PC-3 (cell line): Measurements from ENCODE around the gene VSIG8. TPM values are rescaled to one million over a fixed set of nuclear protein-coding genes. Genes with fewer than 3 reads are reported as not detected.

Experiments used
- ATAC-seq: fragments of 200-7000 bp; cut with Tn5 transposase; 2 replicates; pipeline ENCODE4 v1.9.1; 2020; ENCODE audit warnings: mild to moderate bottlenecking, moderate library complexity
- BruUV-seq: library from RNA; stranded (reverse); fragments of 400-500 nt; replicated peaks from 2 replicates; lab custom pipeline; 2021; lab: Mats Ljungman, UMichigan
- CTCF ChIA-PET: fragments of 300-600 bp; sonication (Branson Sonifier 250); formaldehyde crosslinking; loops from one replicate; lab custom pipeline; 2022; ENCODE audit warnings: antibody characterized with exemption; lab: Charles Lee
- POLR2A ChIA-PET: fragments of 300-600 bp; sonication (Branson Sonifier 250); formaldehyde crosslinking; loops from one replicate; lab custom pipeline; 2022; ENCODE audit warnings: antibody characterized with exemption; ENCODE audit not compliant: unreplicated experiment; lab: Charles Lee
- DNase-seq: peaks from one replicate; pipeline ENCODE4 v3.0.0-alpha.2; 2015
- H2AFZ ChIP-seq: fragments of 300-600 bp; sonication (generic); 2 replicates; pipeline ENCODE4 v1.6.0; 2016; ENCODE audit warnings: antibody characterized with exemption, low read length
- H3F3A ChIP-seq: fragments of 300-600 bp; sonication (generic); one replicate; pipeline ENCODE4 v1.6.0; 2017; ENCODE audit warnings: antibody characterized with exemption, low read length, control low read depth, mild to moderate bottlenecking; ENCODE audit not compliant: unreplicated experiment
- H3K27ac ChIP-seq: fragments of 300-600 bp; sonication (generic); 2 replicates; pipeline ENCODE4 v1.5.1; 2016; ENCODE audit warnings: mild to moderate bottlenecking, low read length
- H3K27me3 ChIP-seq: fragments of 300-600 bp; sonication (generic); 2 replicates; pipeline ENCODE4 v1.6.1; 2016; ENCODE audit warnings: low read length, mixed read lengths
- H3K36me3 ChIP-seq: fragments of 300-600 bp; sonication (generic); 2 replicates; pipeline ENCODE4 v1.6.1; 2016; ENCODE audit warnings: low read depth, mixed run types, low read length, mixed read lengths
- H3K4me1 ChIP-seq: fragments of 300-600 bp; sonication (generic); 2 replicates; pipeline ENCODE4 v1.5.1; 2016; ENCODE audit warnings: low read length; ENCODE audit not compliant: insufficient read depth
- H3K4me2 ChIP-seq: fragments of 300-600 bp; sonication (generic); 2 replicates; pipeline ENCODE4 v1.6.0; 2016; ENCODE audit warnings: low read length
- H3K4me3 ChIP-seq: fragments of 300-600 bp; sonication (generic); 2 replicates; pipeline ENCODE4 v1.5.1; 2016; ENCODE audit warnings: mild to moderate bottlenecking, low read length, mixed read lengths
- H3K79me2 ChIP-seq: fragments of 300-600 bp; sonication (generic); 2 replicates; pipeline ENCODE4 v1.6.1; 2017; ENCODE audit warnings: low read length, mixed read lengths
- H3K9ac ChIP-seq: fragments of 300-600 bp; sonication (generic); 2 replicates; pipeline ENCODE4 v1.6.0; 2016; ENCODE audit warnings: mild to moderate bottlenecking, low read length
- H3K9me2 ChIP-seq: fragments of 300-600 bp; sonication (generic); replicated peaks from 2 replicates; pipeline ENCODE4 v1.6.1; 2016; ENCODE audit warnings: mixed run types, low read length, mixed read lengths
- H3K9me3 ChIP-seq: fragments of 300-600 bp; sonication (generic); 2 replicates; pipeline ENCODE4 v1.6.1; 2016; ENCODE audit warnings: low read length, mixed read lengths
- H4K20me1 ChIP-seq: fragments of 300-600 bp; sonication (generic); 2 replicates; pipeline ENCODE4 v1.6.1; 2016; ENCODE audit warnings: low read length, mixed read lengths
- EZH2 ChIP-seq: fragments of 300-600 bp; sonication (generic); IDR thresholded peaks from one replicate; pipeline ENCODE4 v1.6.1; 2017; ENCODE audit warnings: antibody characterized with exemption, mild to moderate bottlenecking, low read length; ENCODE audit not compliant: unreplicated experiment
- EZH2phosphoT487 ChIP-seq: fragments of 300-600 bp; sonication (generic); IDR thresholded peaks from 2 replicates; pipeline ENCODE4 v1.6.1; 2018; ENCODE audit warnings: mild to moderate bottlenecking, antibody characterized with exemption, low read length, borderline replicate concordance
- intact Hi-C: fragments of 100-400 bp; cut with micrococcal nuclease; formaldehyde crosslinking; loops from 2 replicates; pipeline ENCODE4 v1.9.0; 2023
- total RNA-seq: library from RNA; depleted of rRNA; stranded (reverse); fragments of >200 nt; gene quantifications from 2 replicates; pipeline ENCODE4 v1.2.3, GENCODE V29; 2014
- TF ChIP-seq, protein P1 (sequence below): fragments of 300-600 bp; sonication (generic); conservative IDR thresholded peaks from 2 replicates; pipeline ENCODE4 v1.5.1; 2017; ENCODE audit warnings: antibody characterized with exemption, low read depth, mild to moderate bottlenecking, low read length

Gene VSIG8
- total RNA-seq, 1 experiment from 2014 or later, result 0.47 TPM

DNA sequence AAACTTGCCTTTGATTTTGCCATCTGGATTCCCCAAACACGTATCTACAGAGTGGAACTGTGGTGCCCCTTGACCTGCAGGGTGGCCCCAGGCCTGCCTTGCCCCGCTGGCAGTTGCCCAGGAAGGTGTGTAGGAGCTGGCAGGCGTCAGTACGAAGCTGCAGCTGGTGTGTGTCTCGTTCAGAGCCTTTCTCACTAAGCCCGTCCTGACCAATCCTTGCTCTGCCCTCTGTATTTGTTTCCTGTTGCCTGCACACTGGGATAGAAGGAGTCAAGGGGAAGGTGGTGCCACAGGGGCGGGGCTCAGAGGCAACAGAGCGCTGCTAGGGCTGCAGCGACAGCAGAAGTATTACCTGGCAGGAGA, 5.2 kb upstream of the VSIG8 start:
- Histone ChIP-seq H3K9me3 (no peaks in the 10 kb centered on the region), H4K20me1 (no peaks in the 10 kb centered on the region), H3K79me2 (no peaks in the 10 kb centered on the region), H2AFZ (no peak overlapping the region), H3F3A (no peaks in the 10 kb centered on the region), H3K4me2 (no peak overlapping the region), H3K9me2 (no peaks in the 10 kb centered on the region), H3K27me3 (no peaks in the 10 kb centered on the region), H3K9ac (no peak overlapping the region), H3K4me1 (peaks cover 17% of the 10 kb centered on the region), H3K36me3 (no peaks in the 10 kb centered on the region), H3K4me3 (no peak overlapping the region), H3K27ac (no peak overlapping the region)
- BruUV-seq, result no TSS peak
- DNase-seq (no peak), ATAC-seq (peak; percentile 47)
- POLR2A ChIA-PET, result no interaction called here
- CTCF ChIA-PET, result no interaction called here
- TF ChIP-seq, protein P1, sequence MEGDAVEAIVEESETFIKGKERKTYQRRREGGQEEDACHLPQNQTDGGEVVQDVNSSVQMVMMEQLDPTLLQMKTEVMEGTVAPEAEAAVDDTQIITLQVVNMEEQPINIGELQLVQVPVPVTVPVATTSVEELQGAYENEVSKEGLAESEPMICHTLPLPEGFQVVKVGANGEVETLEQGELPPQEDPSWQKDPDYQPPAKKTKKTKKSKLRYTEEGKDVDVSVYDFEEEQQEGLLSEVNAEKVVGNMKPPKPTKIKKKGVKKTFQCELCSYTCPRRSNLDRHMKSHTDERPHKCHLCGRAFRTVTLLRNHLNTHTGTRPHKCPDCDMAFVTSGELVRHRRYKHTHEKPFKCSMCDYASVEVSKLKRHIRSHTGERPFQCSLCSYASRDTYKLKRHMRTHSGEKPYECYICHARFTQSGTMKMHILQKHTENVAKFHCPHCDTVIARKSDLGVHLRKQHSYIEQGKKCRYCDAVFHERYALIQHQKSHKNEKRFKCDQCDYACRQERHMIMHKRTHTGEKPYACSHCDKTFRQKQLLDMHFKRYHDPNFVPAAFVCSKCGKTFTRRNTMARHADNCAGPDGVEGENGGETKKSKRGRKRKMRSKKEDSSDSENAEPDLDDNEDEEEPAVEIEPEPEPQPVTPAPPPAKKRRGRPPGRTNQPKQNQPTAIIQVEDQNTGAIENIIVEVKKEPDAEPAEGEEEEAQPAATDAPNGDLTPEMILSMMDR, result no peak
- TF ChIP-seq EZH2phosphoT487 (no peak), EZH2 (no peak)
- intact Hi-C loops, result no loop called here

- Histone ChIP-seq H3K4me3 (no peak overlapping the region), H3K27ac (no peak overlapping the region), H3K4me2 (no peak overlapping the region), H3K9ac (no peak overlapping the region), H3K9me3 (no peaks in the 10 kb centered on the region), H3F3A (no peaks in the 10 kb centered on the region), H4K20me1 (no peaks in the 10 kb centered on the region), H3K4me1 (peaks cover 17% of the 10 kb centered on the region), H3K79me2 (no peaks in the 10 kb centered on the region), H2AFZ (no peak overlapping the region), H3K27me3 (no peaks in the 10 kb centered on the region), H3K9me2 (no peaks in the 10 kb centered on the region), H3K36me3 (no peaks in the 10 kb centered on the region)
- POLR2A ChIA-PET, result no interaction called here
- no peak for DNase-seq
- CTCF ChIA-PET, result no interaction called here
- no TSS peak for BruUV-seq
- intact Hi-C loops, result no loop called here
- TF ChIP-seq, protein P1, result no peak
- no peak for TF ChIP-seq EZH2phosphoT487
- no peak for TF ChIP-seq EZH2
- no peak for ATAC-seq
Observed at GRCh38 chr1:159866905-159867663, 4.6 kb upstream of the VSIG8 start.

DNA sequence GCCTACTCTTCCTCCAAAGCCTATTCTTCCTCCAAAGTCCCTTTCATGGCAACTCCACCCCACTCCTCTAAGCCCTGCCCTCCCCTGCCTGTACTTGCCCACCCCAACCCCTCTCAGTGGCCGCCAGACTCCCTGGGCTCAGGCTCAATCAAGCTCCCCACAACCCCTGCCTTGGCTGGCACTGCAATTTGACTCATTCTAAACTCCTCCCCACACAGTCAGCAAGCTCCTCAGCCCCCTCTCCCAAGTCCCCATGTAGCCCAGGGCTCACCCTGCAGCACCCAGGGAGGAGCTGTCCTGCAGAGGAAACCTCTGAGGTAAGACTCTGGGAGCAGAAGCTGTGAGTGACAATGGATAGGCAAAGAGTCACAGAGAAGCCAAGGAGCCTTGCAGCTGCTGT, 3.6 kb upstream of the VSIG8 start:
- CTCF ChIA-PET, result no interaction called here
- Histone ChIP-seq H3K79me2 (no peaks in the 10 kb centered on the region), H3K4me1 (peaks cover 17% of the 10 kb centered on the region), H3K4me3 (no peak overlapping the region), H3K27me3 (no peaks in the 10 kb centered on the region), H2AFZ (no peak overlapping the region), H3K36me3 (no peaks in the 10 kb centered on the region), H4K20me1 (no peaks in the 10 kb centered on the region), H3F3A (no peaks in the 10 kb centered on the region), H3K9ac (no peak overlapping the region), H3K4me2 (no peak overlapping the region), H3K9me2 (no peaks in the 10 kb centered on the region), H3K9me3 (no peaks in the 10 kb centered on the region), H3K27ac (no peak overlapping the region)
- intact Hi-C loops, result no loop called here
- POLR2A ChIA-PET, result no interaction called here
- no TSS peak for BruUV-seq
- DNase-seq (no peak), ATAC-seq (no peak)
- TF ChIP-seq, protein P1, result no peak
- TF ChIP-seq EZH2 (no peak), EZH2phosphoT487 (no peak)
